ENCODE results near the gene TRAPPC14. TPM values are rescaled to one million over a fixed set of nuclear protein-coding genes. Genes with fewer than 3 reads are reported as not detected.
"Not testable (repeated sequence)": the region's sequence is repeated elsewhere in the genome, so short reads cannot be mapped to it uniquely, and the experiment has no call there.

Gene TRAPPC14
- 10 to 100 TPM; 22.1 to 28.8 TPM for total RNA-seq

GRCh38 chr7:100158229-100159098 is at the start of gene TRAPPC14:
Gene TRAPPC14, minus strand, starts transcription at chr7:100158723. Its CDS starts 224 bp downstream, at chr7:100158499.
- Mint-ChIP-seq H3K4me1 (ENCODE audit: low read depth) (peaks cover 57% of the 10 kb centered on the region), H3K36me3 (ENCODE audit: insufficient read depth in 2 of 2) (peaks cover 1 to 6% of the 10 kb centered on the region in 2 donors)

GRCh38 chr7:100204454-100204853 is 45.9 kb upstream of the TRAPPC14 start:
- ATAC-seq (replicated peaks in 1 of 2) (no peak), DNase-seq (no peak)
- peaks cover 40% of the 10 kb centered on the region for H3K4me1 Mint-ChIP-seq (ENCODE audit: low read depth)
- H3K27ac Mint-ChIP-seq = peak overlapping the region; percentile 2
- peaks cover 6% of the 10 kb centered on the region for H3K27me3 Mint-ChIP-seq (ENCODE audit: low read depth)
- H3K4me3 Mint-ChIP-seq = no peak overlapping the region
- no peaks in the 10 kb centered on the region for H3K9me3 Mint-ChIP-seq
- H3K36me3 Mint-ChIP-seq (ENCODE audit: insufficient read depth in 2 of 2) = peaks cover 5 to 6% of the 10 kb centered on the region in 2 donors

More at GRCh38 chr7:100158229-100159098, at the start of gene TRAPPC14:
- Mint-ChIP-seq H3K9me3 (no peaks in the 10 kb centered on the region), H3K27me3 (ENCODE audit: low read depth) (no peaks in the 10 kb centered on the region), H3K4me3 (peak within 1 kb of the TSS; percentile 86 to 89), H3K27ac (peak within 1 kb of the TSS; percentile 95)
- ATAC-seq (replicated peaks in 1 of 2) (peak; percentile 89 to 93), DNase-seq (peak; percentile 96)

- no peak for ATAC-seq (replicated peaks in 1 of 2)
- DNase-seq = no peak
- H3K9me3 Mint-ChIP-seq = no peaks in the 10 kb centered on the region
- H3K36me3 Mint-ChIP-seq (ENCODE audit: insufficient read depth in 2 of 2) = peaks cover 0 to 9% of the 10 kb centered on the region in 2 donors
- H3K27me3 Mint-ChIP-seq (ENCODE audit: low read depth) = peaks cover 6% of the 10 kb centered on the region
- peaks cover 25% of the 10 kb centered on the region for H3K4me1 Mint-ChIP-seq (ENCODE audit: low read depth)
- H3K27ac Mint-ChIP-seq = no peak overlapping the region
- H3K4me3 Mint-ChIP-seq = no peak overlapping the region
Measured at GRCh38 chr7:100200693-100201092, 42.2 kb upstream of the TRAPPC14 start.

- H3K27me3 Mint-ChIP-seq (ENCODE audit: low read depth) = peaks cover 6% of the 10 kb centered on the region
- H3K27ac Mint-ChIP-seq = no peak overlapping the region
- H3K9me3 Mint-ChIP-seq = no peaks in the 10 kb centered on the region
- H3K4me3 Mint-ChIP-seq = no peak overlapping the region
- H3K36me3 Mint-ChIP-seq (ENCODE audit: insufficient read depth in 2 of 2) = peaks cover 0 to 10% of the 10 kb centered on the region in 2 donors
- peaks cover 23% of the 10 kb centered on the region for H3K4me1 Mint-ChIP-seq (ENCODE audit: low read depth)
- no peak for DNase-seq
- ATAC-seq (replicated peaks in 1 of 2) = no peak
Measured at GRCh38 chr7:100198266-100198665, 39.7 kb upstream of the TRAPPC14 start.

- H3K27me3 Mint-ChIP-seq (ENCODE audit: low read depth); H3K9me3 Mint-ChIP-seq; DNase-seq; H3K36me3 Mint-ChIP-seq (ENCODE audit: insufficient read depth in 2 of 2); H3K4me3 Mint-ChIP-seq; ATAC-seq (replicated peaks in 1 of 2): not testable (repeated sequence)
- H3K27ac Mint-ChIP-seq = peak overlapping the region; percentile 24
- peaks cover 44% of the 10 kb centered on the region for H3K4me1 Mint-ChIP-seq (ENCODE audit: low read depth)
Measured at GRCh38 chr7:100195901-100196322, 37.4 kb upstream of the TRAPPC14 start.

- Mint-ChIP-seq H3K36me3 (ENCODE audit: insufficient read depth in 2 of 2) (peaks cover 0 to 10% of the 10 kb centered on the region in 2 donors), H3K9me3 (no peaks in the 10 kb centered on the region)
Measured at GRCh38 chr7:100195222-100195621, 36.7 kb upstream of the TRAPPC14 start.

GRCh38 chr7:100192969-100193368 is 34.4 kb upstream of the TRAPPC14 start:
- ATAC-seq (replicated peaks in 1 of 2) (no peak), DNase-seq (no peak)
- Mint-ChIP-seq H3K27ac (no peak overlapping the region), H3K27me3 (ENCODE audit: low read depth) (no peaks in the 10 kb centered on the region), H3K36me3 (ENCODE audit: insufficient read depth in 2 of 2) (peaks cover 0 to 7% of the 10 kb centered on the region in 2 donors), H3K9me3 (no peaks in the 10 kb centered on the region), H3K4me3 (no peak overlapping the region), H3K4me1 (ENCODE audit: low read depth) (peaks cover 52% of the 10 kb centered on the region)

More at GRCh38 chr7:100195222-100195621, 36.7 kb upstream of the TRAPPC14 start:
- Mint-ChIP-seq H3K27me3 (ENCODE audit: low read depth) (no peaks in the 10 kb centered on the region), H3K27ac (no peak overlapping the region), H3K4me1 (ENCODE audit: low read depth) (peaks cover 44% of the 10 kb centered on the region), H3K4me3 (no peak overlapping the region)
- DNase-seq (no peak), ATAC-seq (replicated peaks in 1 of 2) (no peak)

GRCh38 chr7:100192281-100192862 is 33.8 kb upstream of the TRAPPC14 start:
- not testable (repeated sequence) for H3K27me3 Mint-ChIP-seq (ENCODE audit: low read depth); H3K9me3 Mint-ChIP-seq; H3K4me3 Mint-ChIP-seq; H3K27ac Mint-ChIP-seq; ATAC-seq (replicated peaks in 1 of 2); H3K36me3 Mint-ChIP-seq (ENCODE audit: insufficient read depth in 2 of 2); DNase-seq
- peaks cover 52% of the 10 kb centered on the region for H3K4me1 Mint-ChIP-seq (ENCODE audit: low read depth)

GRCh38 chr7:100191775-100192174 is 33.3 kb upstream of the TRAPPC14 start:
- DNase-seq (no peak), ATAC-seq (replicated peaks in 1 of 2) (no peak)
- peaks cover 0 to 7% of the 10 kb centered on the region in 2 donors for H3K36me3 Mint-ChIP-seq (ENCODE audit: insufficient read depth in 2 of 2)
- H3K9me3 Mint-ChIP-seq = no peaks in the 10 kb centered on the region
- peak overlapping the region; percentile 95 for H3K27ac Mint-ChIP-seq
- no peaks in the 10 kb centered on the region for H3K27me3 Mint-ChIP-seq (ENCODE audit: low read depth)
- peaks cover 52% of the 10 kb centered on the region for H3K4me1 Mint-ChIP-seq (ENCODE audit: low read depth)
- no peak overlapping the region for H3K4me3 Mint-ChIP-seq

GRCh38 chr7:100190048-100190711 is 31.7 kb upstream of the TRAPPC14 start:
- Mint-ChIP-seq H3K4me3 (peak overlapping the region in 1 of 2 donors; percentile 67), H3K36me3 (ENCODE audit: insufficient read depth in 2 of 2) (peaks cover 0 to 7% of the 10 kb centered on the region in 2 donors), H3K27me3 (ENCODE audit: low read depth) (no peaks in the 10 kb centered on the region), H3K27ac (peak overlapping the region; percentile 95), H3K4me1 (ENCODE audit: low read depth) (peaks cover 43% of the 10 kb centered on the region), H3K9me3 (no peaks in the 10 kb centered on the region)
- ATAC-seq (replicated peaks in 1 of 2) (peak; percentile 89 to 94), DNase-seq (no peak)

- no peak overlapping the region for H3K27ac Mint-ChIP-seq
- no peak overlapping the region for H3K4me3 Mint-ChIP-seq
Measured at GRCh38 chr7:100189061-100189460, 30.5 kb upstream of the TRAPPC14 start.

GRCh38 chr7:100185726-100186125 is 27.2 kb upstream of the TRAPPC14 start:
- Mint-ChIP-seq H3K27ac (no peak overlapping the region), H3K27me3 (ENCODE audit: low read depth) (no peaks in the 10 kb centered on the region), H3K4me1 (ENCODE audit: low read depth) (peaks cover 44% of the 10 kb centered on the region), H3K4me3 (no peak overlapping the region), H3K36me3 (ENCODE audit: insufficient read depth in 2 of 2) (peaks cover 2 to 12% of the 10 kb centered on the region in 2 donors), H3K9me3 (no peaks in the 10 kb centered on the region)
- no peak for DNase-seq
- no peak for ATAC-seq (replicated peaks in 1 of 2)

More at GRCh38 chr7:100189061-100189460, 30.5 kb upstream of the TRAPPC14 start:
- no peak for ATAC-seq (replicated peaks in 1 of 2)
- no peaks in the 10 kb centered on the region for H3K9me3 Mint-ChIP-seq
- DNase-seq = no peak
- no peaks in the 10 kb centered on the region for H3K27me3 Mint-ChIP-seq (ENCODE audit: low read depth)
- H3K36me3 Mint-ChIP-seq (ENCODE audit: insufficient read depth in 2 of 2) = peaks cover 0 to 5% of the 10 kb centered on the region in 2 donors
- peaks cover 43% of the 10 kb centered on the region for H3K4me1 Mint-ChIP-seq (ENCODE audit: low read depth)

- not testable (repeated sequence) for H3K4me3 Mint-ChIP-seq; DNase-seq; H3K27ac Mint-ChIP-seq; H3K9me3 Mint-ChIP-seq; H3K27me3 Mint-ChIP-seq (ENCODE audit: low read depth); ATAC-seq (replicated peaks in 1 of 2)
- Mint-ChIP-seq H3K36me3 (ENCODE audit: insufficient read depth in 2 of 2) (peaks cover 4 to 18% of the 10 kb centered on the region in 2 donors), H3K4me1 (ENCODE audit: low read depth) (peaks cover 52% of the 10 kb centered on the region)
Measured at GRCh38 chr7:100183090-100183489, 24.6 kb upstream of the TRAPPC14 start.

All from activated T-cell treated with anti-CD3 and anti-CD28 coated beads, Interleukin-2, amount 50 U/mL, for 72 hours (primary cell).